Thyroid gland (tissue), 4 donors: ENCODE measurements around the gene SEC31A. TPM values are rescaled to one million over a fixed set of nuclear protein-coding genes. Genes with fewer than 3 reads are reported as not detected.

Experiments used
- DNase-seq, 2 donors: peaks; one replicate each; pipeline ENCODE4 v3.0.0-alpha.2; 2019
- H3K27ac ChIP-seq, 3 donors: fragments of 200-600 bp; sonication (generic); 1 replicate in 2 of 3; 2 replicates in 1 of 3; pipeline ENCODE4 v1.5.1; 2016 to 2019; ENCODE audit warnings: mild to moderate bottlenecking in 1 of 3, moderate library complexity in 1 of 3
- H3K27me3 ChIP-seq: fragments of 200-600 bp; sonication (generic); one replicate; pipeline ENCODE4 v1.5.1; 2019
- H3K36me3 ChIP-seq, 2 donors: fragments of 200-600 bp; sonication (generic); one replicate each; pipeline ENCODE4 v1.5.1; 2016 to 2019
- H3K4me1 ChIP-seq, 2 donors: fragments of 200-600 bp; sonication (generic); one replicate each; pipeline ENCODE4 v1.5.1; 2017 to 2019
- H3K4me3 ChIP-seq, 3 donors: fragments of 200-600 bp; sonication (generic); replicated peaks in 1 of 3; 1 replicate in 2 of 3; 2 replicates in 1 of 3; pipeline ENCODE4 v1.5.1; 2016; ENCODE audit warnings: mild to moderate bottlenecking in 1 of 3
- H3K9me3 ChIP-seq: fragments of 200-600 bp; sonication (generic); one replicate; pipeline ENCODE4 v1.5.1; 2017
- POLR2A ChIP-seq, 2 donors: fragments of 450-650 bp; IDR thresholded peaks; one replicate each; pipeline ENCODE4 v1.6.1; 2017; ENCODE audit warnings: antibody characterized with exemption in 2 of 2, mild to moderate bottlenecking in 2 of 2, moderate library complexity in 1 of 2
- WGBS, 2 donors: methylation state at CpG; one replicate each; pipeline ENCODE4 v1.1.5; 2017; 5-methylcytosine and 5-hydroxymethylcytosine counted together
- intact Hi-C: fragments of 100-400 bp; cut with DNase I; formaldehyde crosslinking; loops from one replicate; pipeline ENCODE4 v1.15.1; 2023
- total RNA-seq, 4 donors: library from RNA; depleted of rRNA; stranded (reverse); fragments of >200 nt; gene quantifications; one replicate each; pipeline ENCODE4 v1.2.3, GENCODE V29; 2016
- TF ChIP-seq, protein P1 (sequence below), 6 experiments: fragments of 200-600 bp in 3 of 6; fragments of 450-650 bp in 3 of 6; sonication (generic) in 3 of 6; IDR thresholded peaks; one replicate each; pipeline ENCODE4 v1.5.1; 2016 to 2019; ENCODE audit warnings: antibody characterized with exemption in 6 of 6, mild to moderate bottlenecking in 2 of 6, inconsistent platforms in 1 of 6, moderate library complexity in 1 of 6

The SEC31A gene
- total RNA-seq, 4 donors from 2014 or later, result 263 to 367 (median 292) TPM

DNA sequence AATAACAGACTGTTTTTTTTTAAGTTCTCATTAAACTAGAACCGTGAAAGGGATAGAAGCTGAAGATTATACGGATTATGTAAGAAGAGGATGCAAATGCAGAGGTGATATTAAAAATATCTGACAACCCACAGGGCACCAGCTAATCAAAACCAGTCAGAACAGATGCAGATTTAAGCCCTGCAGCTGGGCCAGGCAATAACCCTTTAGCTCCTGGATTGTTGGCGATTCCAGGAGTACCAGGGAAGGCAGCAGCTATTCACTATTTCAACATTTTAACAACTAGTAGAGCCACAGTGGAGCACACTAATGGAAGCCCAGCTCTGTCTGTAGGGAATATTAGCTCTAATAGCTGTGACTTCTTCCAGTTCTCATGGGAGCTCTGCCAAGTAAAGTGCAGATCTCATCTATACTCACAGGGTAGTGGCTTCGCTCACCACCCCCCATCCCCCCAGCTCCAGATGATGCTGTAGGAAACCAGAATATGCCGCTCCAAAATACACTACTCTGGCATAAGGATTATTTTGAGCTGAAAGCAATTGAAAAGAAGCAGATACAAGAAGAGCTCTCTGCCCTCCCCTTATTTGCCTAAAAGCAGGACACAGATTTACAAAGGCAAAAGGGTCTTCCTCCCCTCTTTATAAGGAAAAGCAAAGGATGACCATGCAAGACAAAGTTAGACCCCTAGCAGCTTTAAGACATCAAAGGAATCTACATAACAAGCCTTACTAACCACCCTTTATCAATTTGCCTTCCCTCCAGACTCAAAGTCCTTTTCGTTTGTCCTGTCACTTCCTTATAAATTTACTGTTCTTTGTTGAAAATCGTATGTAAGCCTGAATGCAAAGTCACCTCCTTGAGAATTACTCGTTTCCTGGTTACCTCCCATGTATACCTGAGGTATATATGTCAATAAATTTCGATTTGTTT lies 106.0 kb downstream of the SEC31A start:
- DNase-seq, result no peak
- H3K4me1 ChIP-seq, result peaks cover 23 to 62% of the 10 kb centered on the region in 2 donors
- H3K9me3 ChIP-seq, result no peaks in the 10 kb centered on the region
- H3K27ac ChIP-seq, result peak overlapping the region in 2 of 3 donors; percentile 7 to 18
- H3K4me3 ChIP-seq, result no peak overlapping the region
- intact Hi-C loops, result no loop called here
- TF ChIP-seq POLR2A (IDR thresholded peaks at IDR 0.05), result no peak
- TF ChIP-seq, protein P1, sequence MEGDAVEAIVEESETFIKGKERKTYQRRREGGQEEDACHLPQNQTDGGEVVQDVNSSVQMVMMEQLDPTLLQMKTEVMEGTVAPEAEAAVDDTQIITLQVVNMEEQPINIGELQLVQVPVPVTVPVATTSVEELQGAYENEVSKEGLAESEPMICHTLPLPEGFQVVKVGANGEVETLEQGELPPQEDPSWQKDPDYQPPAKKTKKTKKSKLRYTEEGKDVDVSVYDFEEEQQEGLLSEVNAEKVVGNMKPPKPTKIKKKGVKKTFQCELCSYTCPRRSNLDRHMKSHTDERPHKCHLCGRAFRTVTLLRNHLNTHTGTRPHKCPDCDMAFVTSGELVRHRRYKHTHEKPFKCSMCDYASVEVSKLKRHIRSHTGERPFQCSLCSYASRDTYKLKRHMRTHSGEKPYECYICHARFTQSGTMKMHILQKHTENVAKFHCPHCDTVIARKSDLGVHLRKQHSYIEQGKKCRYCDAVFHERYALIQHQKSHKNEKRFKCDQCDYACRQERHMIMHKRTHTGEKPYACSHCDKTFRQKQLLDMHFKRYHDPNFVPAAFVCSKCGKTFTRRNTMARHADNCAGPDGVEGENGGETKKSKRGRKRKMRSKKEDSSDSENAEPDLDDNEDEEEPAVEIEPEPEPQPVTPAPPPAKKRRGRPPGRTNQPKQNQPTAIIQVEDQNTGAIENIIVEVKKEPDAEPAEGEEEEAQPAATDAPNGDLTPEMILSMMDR (IDR thresholded peaks at IDR 0.05), result no peak
- WGBS, 2 donors, result 53 to 62% methylated on average over 9 of the region's 9 CpGs
- H3K27me3 ChIP-seq, result no peaks in the 10 kb centered on the region
- no peaks in the 10 kb centered on the region for H3K36me3 ChIP-seq

DNA sequence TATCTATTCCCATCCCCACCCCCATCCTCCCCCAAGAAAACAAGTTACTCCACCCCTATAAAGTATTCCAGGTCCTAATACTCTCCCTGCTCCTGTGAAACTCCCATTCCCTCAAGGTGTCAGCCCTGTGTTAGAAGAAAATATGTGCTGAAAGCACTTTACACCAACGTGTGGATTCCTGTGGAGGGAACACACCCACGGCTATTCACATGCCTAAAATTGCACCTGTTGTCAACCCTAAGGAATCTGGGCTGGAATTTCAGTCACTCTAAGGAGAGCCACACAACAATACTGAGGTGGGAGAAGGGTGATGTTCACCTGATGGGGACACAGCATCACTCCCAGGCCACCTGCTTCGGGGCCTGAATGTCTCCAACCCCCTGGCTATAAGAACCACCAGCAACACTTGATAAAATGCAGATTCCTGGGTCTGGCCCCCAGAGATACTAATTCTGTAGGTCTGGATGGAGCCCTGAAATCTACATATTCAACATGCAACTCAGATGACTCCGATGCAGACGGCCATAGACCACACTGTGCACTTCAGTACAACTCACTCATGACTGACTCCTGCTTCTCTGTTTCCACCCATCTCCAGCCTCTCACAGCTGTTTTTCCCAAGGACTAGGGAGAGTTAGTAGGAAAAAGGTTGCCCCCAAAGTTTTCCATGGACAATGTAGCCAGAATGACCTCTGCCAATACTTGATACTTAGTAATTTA lies 108.2 kb downstream of the SEC31A start:
- H3K36me3 ChIP-seq, result no peaks in the 10 kb centered on the region
- H3K9me3 ChIP-seq, result no peaks in the 10 kb centered on the region
- H3K27me3 ChIP-seq, result no peaks in the 10 kb centered on the region
- WGBS, 2 donors, result 54 to 77% methylated on average over 5 of the region's 5 CpGs
- peak overlapping the region in 2 of 3 donors; percentile 7 to 48 for H3K27ac ChIP-seq
- H3K4me1 ChIP-seq, result peaks cover 18 to 56% of the 10 kb centered on the region in 2 donors
- TF ChIP-seq, protein P1 (IDR thresholded peaks at IDR 0.05), result no peak
- no peak for TF ChIP-seq POLR2A (IDR thresholded peaks at IDR 0.05)
- intact Hi-C loops, result no loop called here
- no peak overlapping the region for H3K4me3 ChIP-seq
- peak in 1 of 2 donors; percentile 19 for DNase-seq

DNA sequence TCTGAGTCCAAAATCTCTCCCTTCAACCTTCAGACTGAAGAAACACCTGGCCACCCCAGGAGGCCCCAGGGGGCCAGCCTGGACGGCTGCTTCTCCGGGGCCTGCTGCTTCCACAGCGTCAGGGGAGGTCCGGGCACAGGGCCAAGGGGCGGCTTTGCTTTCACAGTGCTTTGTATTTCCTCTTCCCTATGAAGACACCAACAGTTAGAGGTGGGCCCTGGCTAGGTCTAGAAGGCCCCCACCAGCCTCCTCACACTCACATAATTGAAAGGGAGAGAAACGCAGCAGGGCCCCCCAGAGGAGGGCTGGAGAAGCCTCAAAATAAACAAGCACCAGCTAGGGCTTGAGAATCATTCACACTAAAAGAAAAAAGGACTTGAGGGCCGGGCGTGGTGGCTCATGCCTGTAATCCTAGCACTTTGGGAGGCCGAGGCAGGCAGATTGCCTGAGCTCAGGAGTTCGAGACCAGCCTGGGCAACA lies 110.2 kb downstream of the SEC31A start:
- Histone ChIP-seq H3K27ac (peak overlapping the region; percentile 84 to 88 (median 85)), H3K4me3 (no peak overlapping the region), H3K27me3 (no peaks in the 10 kb centered on the region), H3K36me3 (no peaks in the 10 kb centered on the region), H3K4me1 (peaks cover 24 to 61% of the 10 kb centered on the region in 2 donors), H3K9me3 (no peaks in the 10 kb centered on the region)
- WGBS, 2 donors, result 19 to 30% methylated on average over 8 to 10 of the region's 10 CpGs
- DNase-seq, result peak; percentile 98
- TF ChIP-seq, protein P1 (IDR thresholded peaks at IDR 0.05), result no peak
- TF ChIP-seq POLR2A (IDR thresholded peaks at IDR 0.05), result no peak
- intact Hi-C loops, result no loop called here

DNA sequence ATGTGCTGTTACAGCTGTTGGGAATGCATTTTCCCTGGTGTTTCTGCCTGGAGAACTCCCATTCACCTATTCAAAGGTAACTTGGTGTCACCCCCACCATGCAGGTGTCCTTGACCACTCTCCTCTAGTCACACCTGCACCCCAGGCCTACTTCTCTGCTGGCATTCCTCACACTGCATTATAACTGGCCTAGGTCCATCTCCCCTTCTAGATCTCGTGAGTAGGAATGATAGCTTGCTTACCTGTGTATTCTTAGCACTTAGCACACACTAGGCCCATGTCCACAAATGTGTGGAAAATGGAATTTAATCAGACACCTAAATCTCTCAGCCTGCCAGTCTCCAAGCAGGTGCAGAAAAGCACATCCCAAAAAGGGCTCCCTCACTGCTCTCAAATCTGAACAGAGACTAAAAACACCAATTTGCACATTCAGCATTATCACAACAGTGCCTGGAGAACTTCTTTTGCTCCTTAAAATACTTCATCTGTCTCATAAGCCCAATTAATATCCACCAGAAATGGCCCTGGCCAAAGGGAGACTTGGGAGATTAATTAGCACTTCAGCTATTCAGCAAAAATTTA lies 110.7 kb downstream of the SEC31A start:
- no peak for DNase-seq
- 53 to 55% methylated on average over 1 of the region's 1 CpG for WGBS, 2 donors
- Histone ChIP-seq H3K4me1 (peaks cover 24 to 55% of the 10 kb centered on the region in 2 donors), H3K4me3 (no peak overlapping the region), H3K36me3 (no peaks in the 10 kb centered on the region), H3K9me3 (no peaks in the 10 kb centered on the region), H3K27me3 (no peaks in the 10 kb centered on the region), H3K27ac (peak overlapping the region; percentile 84 to 88 (median 85))
- TF ChIP-seq, protein P1 (IDR thresholded peaks at IDR 0.05), result no peak
- no peak for TF ChIP-seq POLR2A (IDR thresholded peaks at IDR 0.05)
- intact Hi-C loops, result no loop called here
